Lower leg skin (tissue), 4 donors: ENCODE measurements around the gene OR2J2. TPM values are rescaled to one million over a fixed set of nuclear protein-coding genes. Genes with fewer than 3 reads are reported as not detected.
"Not testable (repeated sequence)": the region's sequence is repeated elsewhere in the genome, so short reads cannot be mapped to it uniquely, and the experiment has no call there.

ENCODE experiments used
- DNase-seq, 2 donors: peaks; one replicate each; pipeline ENCODE4 v3.0.0-alpha.2; 2019; ENCODE audit warnings: low spot score in 2 of 2
- H3K4me3 ChIP-seq: fragments of 200-600 bp; sonication (generic); 2 replicates; pipeline ENCODE4 v1.5.1; 2017; ENCODE audit warnings: mild to moderate bottlenecking, low read depth; ENCODE audit not compliant: poor library complexity, severe bottlenecking
- POLR2A ChIP-seq, 2 donors: fragments of 450-650 bp; IDR thresholded peaks; one replicate each; pipeline ENCODE4 v1.6.1; 2016 to 2017; ENCODE audit warnings: antibody characterized with exemption in 2 of 2, mild to moderate bottlenecking in 1 of 2, moderate library complexity in 1 of 2
- WGBS, 2 donors: methylation state at CpG; one replicate each; pipeline ENCODE4 v1.1.5; 2018; 5-methylcytosine and 5-hydroxymethylcytosine counted together
- intact Hi-C: fragments of 100-400 bp; cut with DNase I; formaldehyde crosslinking; loops from one replicate; pipeline ENCODE4 v1.15.0; 2023; ENCODE audit warnings: low total_unique reads
- total RNA-seq, 4 donors: library from RNA; depleted of rRNA; stranded (reverse); fragments of >200 nt; gene quantifications; one replicate each; pipeline ENCODE4 v1.1.0, GENCODE V29; 2016
- TF ChIP-seq, protein P1 (sequence below), 3 donors: fragments of 450-650 bp; IDR thresholded peaks; one replicate each; pipeline ENCODE4 v1.5.1; 2016; ENCODE audit warnings: antibody characterized with exemption in 3 of 3, mild to moderate bottlenecking in 3 of 3, moderate library complexity in 2 of 3

OR2J2 gene
- total RNA-seq, 4 donors from 2014 or later = not detected

DNA sequence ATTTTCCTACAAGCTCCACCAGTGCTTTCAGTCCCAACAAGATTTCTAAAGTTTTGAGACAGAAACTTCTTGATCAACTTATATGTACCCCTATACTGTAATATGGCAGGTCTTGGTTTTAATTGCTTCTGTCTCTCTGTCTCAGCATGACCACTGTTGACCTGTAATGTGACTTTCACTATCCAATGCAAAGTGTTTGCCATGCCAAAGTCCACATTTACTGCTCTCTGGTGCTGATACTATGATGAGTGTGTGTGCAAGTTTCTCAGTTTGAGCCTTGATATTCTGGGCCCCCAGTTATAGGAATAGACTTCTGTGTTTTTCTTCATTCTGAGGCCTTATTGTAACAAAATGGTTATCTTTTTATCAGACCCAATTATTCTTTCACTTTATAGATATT lies 45.8 kb downstream of the OR2J2 start:
- no peak overlapping the region for H3K4me3 ChIP-seq
- no peak for TF ChIP-seq POLR2A (IDR thresholded peaks at IDR 0.05)
- TF ChIP-seq, protein P1, sequence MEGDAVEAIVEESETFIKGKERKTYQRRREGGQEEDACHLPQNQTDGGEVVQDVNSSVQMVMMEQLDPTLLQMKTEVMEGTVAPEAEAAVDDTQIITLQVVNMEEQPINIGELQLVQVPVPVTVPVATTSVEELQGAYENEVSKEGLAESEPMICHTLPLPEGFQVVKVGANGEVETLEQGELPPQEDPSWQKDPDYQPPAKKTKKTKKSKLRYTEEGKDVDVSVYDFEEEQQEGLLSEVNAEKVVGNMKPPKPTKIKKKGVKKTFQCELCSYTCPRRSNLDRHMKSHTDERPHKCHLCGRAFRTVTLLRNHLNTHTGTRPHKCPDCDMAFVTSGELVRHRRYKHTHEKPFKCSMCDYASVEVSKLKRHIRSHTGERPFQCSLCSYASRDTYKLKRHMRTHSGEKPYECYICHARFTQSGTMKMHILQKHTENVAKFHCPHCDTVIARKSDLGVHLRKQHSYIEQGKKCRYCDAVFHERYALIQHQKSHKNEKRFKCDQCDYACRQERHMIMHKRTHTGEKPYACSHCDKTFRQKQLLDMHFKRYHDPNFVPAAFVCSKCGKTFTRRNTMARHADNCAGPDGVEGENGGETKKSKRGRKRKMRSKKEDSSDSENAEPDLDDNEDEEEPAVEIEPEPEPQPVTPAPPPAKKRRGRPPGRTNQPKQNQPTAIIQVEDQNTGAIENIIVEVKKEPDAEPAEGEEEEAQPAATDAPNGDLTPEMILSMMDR (IDR thresholded peaks at IDR 0.05) = no peak
- no peak for DNase-seq
- intact Hi-C loops = no loop called here

DNA sequence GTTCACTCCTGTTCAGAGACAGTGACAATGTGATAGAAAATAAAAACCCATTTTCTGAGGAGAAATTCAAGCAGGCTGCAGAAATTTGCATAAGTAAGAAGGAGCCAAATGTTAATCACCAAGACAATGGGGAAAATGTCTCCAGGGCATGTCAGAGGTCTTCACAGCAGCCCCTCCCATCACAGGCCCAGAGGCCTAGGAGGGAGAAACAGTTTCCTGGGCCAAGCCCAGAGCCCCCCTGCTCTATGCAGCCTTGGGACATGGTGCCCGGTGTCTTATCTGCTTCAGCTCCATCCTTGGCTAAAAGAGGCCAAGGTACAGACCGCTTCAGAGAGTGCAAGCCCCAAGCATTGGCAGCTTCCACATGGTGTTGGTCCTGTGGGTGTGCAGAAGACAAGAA lies 46.5 kb downstream of the OR2J2 start:
- DNase-seq, intact Hi-C loops, H3K4me3 ChIP-seq: not testable (repeated sequence)
- 40 to 61% methylated on average over 2 of the region's 2 CpGs for WGBS, 2 donors

GRCh38 chr6:29218056-29218455 lies 47.3 kb downstream of the OR2J2 start:
- intact Hi-C loops, DNase-seq, H3K4me3 ChIP-seq: not testable (repeated sequence)
- WGBS, 2 donors = 63 to 64% methylated on average over 1 of the region's 1 CpG

Other genes with a start within 250 kb of the OR2J2 start
- 10 to 100 TPM; 32.2 to 38.9 (median 35.6) TPM for gene TRIM27, start 246.9 kb upstream of the OR2J2 start, total RNA-seq
- gene ZNF311, start 165.6 kb upstream of the OR2J2 start, total RNA-seq = 1 to 10 TPM in 2 of 4 donors, under 1 TPM in 1, not detected in 1; 0.69 to 1.4 (median 1.1) TPM
- gene OR2W1, start 125.7 kb upstream of the OR2J2 start, total RNA-seq = not detected
- gene OR2B3, start 83.6 kb upstream of the OR2J2 start, total RNA-seq = not detected
- gene OR2J1, start 71.4 kb upstream of the OR2J2 start, total RNA-seq = not detected
- not detected for gene OR2J3, start 62.8 kb upstream of the OR2J2 start, total RNA-seq
- not detected for gene OR14J1, start 130.8 kb downstream of the OR2J2 start, total RNA-seq
- gene OR5V1, start 198.0 kb downstream of the OR2J2 start, total RNA-seq = not detected
- not detected for gene OR12D3, start 204.4 kb downstream of the OR2J2 start, total RNA-seq
- not detected for gene OR12D2, start 224.7 kb downstream of the OR2J2 start, total RNA-seq
- not detected for gene OR12D1, start 244.0 kb downstream of the OR2J2 start, total RNA-seq